ENCODE data around the gene KRT86. TPM values are rescaled to one million over a fixed set of nuclear protein-coding genes. Genes with fewer than 3 reads are reported as not detected.

Gene KRT86
- total RNA-seq, 1 experiment from 2014 or later: 2.7 TPM

GRCh38 chr12:52266514-52266913, 7.9 kb upstream of the KRT86 start:
- no peak for DNase-seq
- ChIA-PET POLR2A (ENCODE audit: unreplicated experiment) (interaction anchor here (0.6 kb wide), 2 partner anchors 44 to 684 kb away, joined by 3 to 5 read pairs; no protein-coding TSS in a partner anchor), CTCF (no interaction called here)
- H3K4me3 ChIP-seq: no peak overlapping the region
- H3K4me1 ChIP-seq (replicated peaks; ENCODE audit: insufficient read depth): no peaks in the 10 kb centered on the region
- intact Hi-C loops (cut with micrococcal nuclease; ENCODE audit: unreplicated experiment): no loop called here
- no peaks in the 10 kb centered on the region for H3K9me3 ChIP-seq (ENCODE audit: insufficient read depth, low read depth)
- no TSS peak for BruUV-seq (replicated peaks)
- H3K79me2 ChIP-seq (ENCODE audit: low read depth): no peaks in the 10 kb centered on the region
- no peak overlapping the region for H3K4me2 ChIP-seq
- no peaks in the 10 kb centered on the region for H4K20me1 ChIP-seq (ENCODE audit: insufficient read depth)
- no peaks in the 10 kb centered on the region for H3K27me3 ChIP-seq (ENCODE audit: insufficient read depth, low read depth)
- H3K36me3 ChIP-seq (ENCODE audit: low read depth): no peaks in the 10 kb centered on the region
- no peak overlapping the region for H3K27ac ChIP-seq
- TF ChIP-seq CTCF (conservative IDR thresholded peaks at IDR 0.05) (no peak), EZH2 (IDR thresholded peaks at IDR 0.05; ENCODE audit: low read depth) (no peak)
- no peak overlapping the region for H2AFZ ChIP-seq
- H3K9me2 ChIP-seq (ENCODE audit: insufficient read depth): no peaks in the 10 kb centered on the region
- H3F3A ChIP-seq (ENCODE audit: insufficient read depth, low read depth): no peaks in the 10 kb centered on the region

- Histone ChIP-seq H3F3A (ENCODE audit: insufficient read depth, low read depth) (no peaks in the 10 kb centered on the region), H2AFZ (no peak overlapping the region), H3K4me1 (replicated peaks; ENCODE audit: insufficient read depth) (no peaks in the 10 kb centered on the region), H3K9me2 (ENCODE audit: insufficient read depth) (no peaks in the 10 kb centered on the region), H3K27me3 (ENCODE audit: insufficient read depth, low read depth) (no peaks in the 10 kb centered on the region), H3K36me3 (ENCODE audit: low read depth) (no peaks in the 10 kb centered on the region), H4K20me1 (ENCODE audit: insufficient read depth) (no peaks in the 10 kb centered on the region), H3K27ac (no peak overlapping the region), H3K9me3 (ENCODE audit: insufficient read depth, low read depth) (no peaks in the 10 kb centered on the region), H3K79me2 (ENCODE audit: low read depth) (no peaks in the 10 kb centered on the region), H3K4me3 (no peak overlapping the region), H3K4me2 (no peak overlapping the region)
- intact Hi-C loops (cut with micrococcal nuclease; ENCODE audit: unreplicated experiment): no loop called here
- no peak for DNase-seq
- no peak for TF ChIP-seq EZH2 (IDR thresholded peaks at IDR 0.05; ENCODE audit: low read depth)
- ChIA-PET CTCF (no interaction called here), POLR2A (ENCODE audit: unreplicated experiment) (no interaction called here)
- no TSS peak for BruUV-seq (replicated peaks)
These were observed 7.2 kb upstream of the KRT86 start for GRCh38 chr12:52267266-52267665.

- Histone ChIP-seq H3K4me3 (no peak overlapping the region), H3K27ac (no peak overlapping the region), H3K4me1 (replicated peaks; ENCODE audit: insufficient read depth) (no peaks in the 10 kb centered on the region), H3K79me2 (ENCODE audit: low read depth) (no peaks in the 10 kb centered on the region), H3K36me3 (ENCODE audit: low read depth) (no peaks in the 10 kb centered on the region), H2AFZ (no peak overlapping the region), H3K9me3 (ENCODE audit: insufficient read depth, low read depth) (no peaks in the 10 kb centered on the region), H3K27me3 (ENCODE audit: insufficient read depth, low read depth) (no peaks in the 10 kb centered on the region), H3F3A (ENCODE audit: insufficient read depth, low read depth) (no peaks in the 10 kb centered on the region), H3K4me2 (no peak overlapping the region), H4K20me1 (ENCODE audit: insufficient read depth) (no peaks in the 10 kb centered on the region), H3K9me2 (ENCODE audit: insufficient read depth) (no peaks in the 10 kb centered on the region)
- no peak for DNase-seq
- BruUV-seq (replicated peaks): no TSS peak
- TF ChIP-seq CTCF (conservative IDR thresholded peaks at IDR 0.05): no peak
- TF ChIP-seq EZH2 (IDR thresholded peaks at IDR 0.05; ENCODE audit: low read depth): no peak
- POLR2A ChIA-PET (ENCODE audit: unreplicated experiment): interaction anchor here (0.6 kb wide), 1 partner anchor 13 kb away, joined by 3 read pairs; no protein-coding TSS in a partner anchor
- CTCF ChIA-PET: interaction anchor here (0.6 kb wide), 1 partner anchor 15 kb away, joined by 4 read pairs; no protein-coding TSS in a partner anchor
- intact Hi-C loops (cut with micrococcal nuclease; ENCODE audit: unreplicated experiment): no loop called here
These were observed 6.7 kb upstream of the KRT86 start for GRCh38 chr12:52267699-52268098.

- no peak overlapping the region for H3K27ac ChIP-seq
- H3K27me3 ChIP-seq (ENCODE audit: insufficient read depth, low read depth): no peaks in the 10 kb centered on the region
- no peaks in the 10 kb centered on the region for H3K9me3 ChIP-seq (ENCODE audit: insufficient read depth, low read depth)
- no peaks in the 10 kb centered on the region for H3K4me1 ChIP-seq (replicated peaks; ENCODE audit: insufficient read depth)
- intact Hi-C loops (cut with micrococcal nuclease; ENCODE audit: unreplicated experiment): no loop called here
- ChIA-PET POLR2A (ENCODE audit: unreplicated experiment) (interaction anchor here (0.6 kb wide), 3 partner anchors 13 to 123 kb away, joined by 3 read pairs; no protein-coding TSS in a partner anchor), CTCF (interaction anchor here (0.6 kb wide), 1 partner anchor 14 kb away, joined by 4 read pairs; no protein-coding TSS in a partner anchor)
- DNase-seq: no peak
- no peaks in the 10 kb centered on the region for H3F3A ChIP-seq (ENCODE audit: insufficient read depth, low read depth)
- TF ChIP-seq CTCF (conservative IDR thresholded peaks at IDR 0.05): no peak
- TF ChIP-seq EZH2 (IDR thresholded peaks at IDR 0.05; ENCODE audit: low read depth): no peak
- no peaks in the 10 kb centered on the region for H3K79me2 ChIP-seq (ENCODE audit: low read depth)
- H3K4me2 ChIP-seq: no peak overlapping the region
- no TSS peak for BruUV-seq (replicated peaks)
- H4K20me1 ChIP-seq (ENCODE audit: insufficient read depth): no peaks in the 10 kb centered on the region
- no peak overlapping the region for H2AFZ ChIP-seq
- H3K36me3 ChIP-seq (ENCODE audit: low read depth): no peaks in the 10 kb centered on the region
- no peak overlapping the region for H3K4me3 ChIP-seq
- no peaks in the 10 kb centered on the region for H3K9me2 ChIP-seq (ENCODE audit: insufficient read depth)
These were observed 6.2 kb upstream of the KRT86 start for GRCh38 chr12:52268212-52268611.

Measured in PC-9 (cell line).